Gastrocnemius medialis (tissue), 4 donors: ENCODE measurements around the gene TAS2R60.

Experiments
- CTCF ChIP-seq, 5 experiments: fragments of 450-650 bp in 3 of 5; fragments of 200-600 bp in 2 of 5; sonication (generic) in 2 of 5; IDR thresholded peaks in 4 of 5; conservative IDR thresholded peaks in 1 of 5; 1 replicate in 4 of 5; 2 replicates in 1 of 5; pipeline ENCODE4 v1.5.1; 2016 to 2019; ENCODE audit warnings: antibody characterized with exemption in 5 of 5, mild to moderate bottlenecking in 3 of 5, moderate library complexity in 3 of 5
- POLR2A ChIP-seq, 2 donors: fragments of 450-650 bp; IDR thresholded peaks; one replicate each; pipeline ENCODE4 v1.6.1; 2017; ENCODE audit warnings: antibody characterized with exemption in 2 of 2, mild to moderate bottlenecking in 2 of 2, moderate library complexity in 2 of 2

- no peak for TF ChIP-seq CTCF (IDR thresholded peaks at IDR 0.05 in 4 of 5, conservative IDR thresholded peaks at IDR 0.05 in 1 of 5)
- TF ChIP-seq POLR2A (IDR thresholded peaks at IDR 0.05) = no peak
Measured at GRCh38 chr7:143399642-143400041, 43.6 kb upstream of the TAS2R60 start.
